ENCODE results near the gene B3GNT8.

GRCh38 chr19:41403181-41403970 lies 23.8 kb downstream of the B3GNT8 start:
- TF ChIP-seq MAZ (IDR thresholded peaks at IDR 0.05; ENCODE audit: borderline replicate concordance, low read depth, low read length): no peak
- TF ChIP-seq CTCF (conservative IDR thresholded peaks at IDR 0.05; ENCODE audit: low read depth, low read length): no peak
